ENCODE measurements around the gene FLNA. TPM values are rescaled to one million over a fixed set of nuclear protein-coding genes. Genes with fewer than 3 reads are reported as not detected.

The FLNA gene
- total and polyA plus RNA-seq, 10 donors = 259 to 1,447 (median 600) TPM

- TF ChIP-seq CTCF (IDR thresholded peaks at IDR 0.05 in 8 of 11, conservative IDR thresholded peaks at IDR 0.05 in 3 of 11) (no peak), POLR2A (IDR thresholded peaks at IDR 0.05) (no peak), POLR2AphosphoS5 (IDR thresholded peaks at IDR 0.05) (no peak)
- peak; percentile 27 for DNase-seq
- Histone ChIP-seq H3K27ac (no peak overlapping the region), H3K4me3 (no peak overlapping the region), H3K27me3 (replicated peaks in 1 of 7) (peaks cover 0 to 11% (median 0%) of the 10 kb centered on the region in 7 donors), H3K9me3 (no peaks in the 10 kb centered on the region), H3K36me3 (no peaks in the 10 kb centered on the region), H3K4me1 (peaks cover 3 to 28% (median 18%) of the 10 kb centered on the region in 6 donors)
- intact Hi-C loops (cut with DNase I; ENCODE audit: low total_unique reads) = no loop called here
- 76 to 88% (median 79%) methylated on average over 7 to 10 of the region's 10 CpGs for WGBS, 5 donors
Measured at GRCh38 chrX:154322890-154323289, 51.5 kb downstream of the FLNA start.

DNA sequence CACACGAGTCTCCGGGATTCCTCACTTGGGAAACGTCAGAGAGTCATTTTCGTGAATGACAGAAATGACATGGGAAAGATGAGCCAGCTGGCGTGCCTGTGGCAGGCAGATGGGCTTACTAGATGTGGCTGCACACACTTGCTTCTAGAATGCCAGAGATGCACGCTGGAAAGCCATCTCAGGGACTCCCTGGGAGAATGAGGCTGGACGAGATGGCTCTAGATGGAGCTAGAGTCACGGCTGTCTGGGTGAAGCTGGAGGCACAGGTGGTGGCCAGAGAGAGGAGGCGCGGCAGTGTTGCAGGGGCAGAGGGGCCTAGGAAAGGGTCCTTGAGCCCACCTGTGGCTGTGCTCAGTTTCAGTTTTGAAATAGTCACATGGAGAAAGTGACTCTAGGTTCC is 52.8 kb downstream of the FLNA start:
- intact Hi-C loops (cut with DNase I; ENCODE audit: low total_unique reads) = no loop called here
- Histone ChIP-seq H3K4me3 (no peak overlapping the region), H3K9me3 (no peaks in the 10 kb centered on the region), H3K4me1 (peaks cover 0 to 22% (median 6%) of the 10 kb centered on the region in 6 donors), H3K27me3 (replicated peaks in 1 of 7) (peaks cover 0 to 15% (median 0%) of the 10 kb centered on the region in 7 donors), H3K36me3 (no peaks in the 10 kb centered on the region), H3K27ac (no peak overlapping the region)
- 61 to 78% (median 77%) methylated on average over 4 to 10 of the region's 10 CpGs for WGBS, 5 donors
- TF ChIP-seq POLR2A (IDR thresholded peaks at IDR 0.05) (no peak), POLR2AphosphoS5 (IDR thresholded peaks at IDR 0.05) (no peak), CTCF (IDR thresholded peaks at IDR 0.05 in 8 of 11, conservative IDR thresholded peaks at IDR 0.05 in 3 of 11) (no peak)
- peak; percentile 62 for DNase-seq

GRCh38 chrX:154321152-154321551 is 53.3 kb downstream of the FLNA start:
- intact Hi-C loops (cut with DNase I; ENCODE audit: low total_unique reads) = no loop called here
- Histone ChIP-seq H3K36me3 (no peaks in the 10 kb centered on the region), H3K4me3 (no peak overlapping the region), H3K4me1 (peaks cover 0 to 18% (median 2%) of the 10 kb centered on the region in 6 donors), H3K27me3 (replicated peaks in 1 of 7) (peaks cover 0 to 15% (median 0%) of the 10 kb centered on the region in 7 donors), H3K9me3 (no peaks in the 10 kb centered on the region), H3K27ac (no peak overlapping the region)
- peak; percentile 58 for DNase-seq
- TF ChIP-seq POLR2A (IDR thresholded peaks at IDR 0.05) (no peak), CTCF (IDR thresholded peaks at IDR 0.05 in 8 of 11, conservative IDR thresholded peaks at IDR 0.05 in 3 of 11) (no peak), POLR2AphosphoS5 (IDR thresholded peaks at IDR 0.05) (no peak)
- 59 to 73% (median 69%) methylated on average over 7 of the region's 7 CpGs for WGBS, 5 donors

DNA sequence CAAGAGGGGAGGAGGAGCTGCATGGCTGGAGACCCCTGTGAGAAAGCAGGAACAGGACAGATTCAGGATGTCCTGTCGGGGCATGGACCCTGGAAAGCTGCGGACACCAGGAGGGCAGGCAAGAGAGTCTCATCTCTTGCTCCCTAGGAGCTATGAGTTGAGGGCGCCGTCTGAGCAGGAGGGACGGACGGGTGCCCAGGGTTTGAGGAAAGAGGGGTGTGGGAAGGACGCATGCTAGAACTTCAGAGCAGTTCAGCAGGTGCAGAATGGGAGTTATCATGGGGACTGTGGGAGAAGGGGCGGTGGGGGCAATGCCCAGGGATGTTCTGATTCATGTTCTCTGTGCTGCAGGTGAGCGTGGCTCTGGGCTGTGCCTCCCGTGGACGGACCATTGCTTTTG is 54.0 kb downstream of the FLNA start:
- intact Hi-C loops (cut with DNase I; ENCODE audit: low total_unique reads) = no loop called here
- H3K9me3 ChIP-seq = no peaks in the 10 kb centered on the region
- H3K27me3 ChIP-seq (replicated peaks in 1 of 7) = peaks cover 0 to 15% (median 0%) of the 10 kb centered on the region in 7 donors
- peak; percentile 58 for DNase-seq
- H3K36me3 ChIP-seq = no peaks in the 10 kb centered on the region
- no peak for TF ChIP-seq POLR2A (IDR thresholded peaks at IDR 0.05)
- no peak for TF ChIP-seq CTCF (IDR thresholded peaks at IDR 0.05 in 8 of 11, conservative IDR thresholded peaks at IDR 0.05 in 3 of 11)
- no peak for TF ChIP-seq POLR2AphosphoS5 (IDR thresholded peaks at IDR 0.05)
- no peak overlapping the region for H3K27ac ChIP-seq
- H3K4me1 ChIP-seq = peaks cover 0 to 16% (median 0%) of the 10 kb centered on the region in 6 donors
- 82 to 96% (median 90%) methylated on average over 8 to 11 of the region's 11 CpGs for WGBS, 5 donors
- H3K4me3 ChIP-seq = no peak overlapping the region
